OCI-LY3 (cell line): ENCODE data around the gene P2RX2.
A peak's percentile ranks its signal among the peaks of the same experiment; 100 is the strongest.

Experiments
- H2AFZ ChIP-seq: fragments of 200-600, 300-600 bp; shearing (Covaris generic); 2 replicates; pipeline ENCODE4 v1.6.0; 2014; ENCODE audit warnings: antibody characterized with exemption, low read depth, low read length
- H3K27ac ChIP-seq: fragments of 200-600, 300-600 bp; sonication (generic); 2 replicates; pipeline ENCODE4 v1.5.1; 2014; ENCODE audit warnings: mild to moderate bottlenecking, low read length, moderate library complexity, mixed read lengths
- H3K27me3 ChIP-seq: fragments of 200-600, 300-600 bp; sonication (generic); 2 replicates; pipeline ENCODE4 v1.6.1; 2014; ENCODE audit warnings: low read depth, low read length, mixed read lengths
- H3K36me3 ChIP-seq: fragments of 200-600, 300-600 bp; sonication (generic); replicated peaks from 2 replicates; pipeline ENCODE3; 2014; ENCODE audit warnings: low read depth, low read length, mixed read lengths
- H3K4me1 ChIP-seq: fragments of 300-600, 200-600 bp; sonication (generic); 2 replicates; pipeline ENCODE4 v1.6.1; 2014; ENCODE audit warnings: low read length, mixed read lengths
- H3K4me2 ChIP-seq: fragments of 200-600, 300-600 bp; sonication (generic); 2 replicates; pipeline ENCODE4 v1.6.1; 2014; ENCODE audit warnings: low read length, mixed read lengths
- H3K4me3 ChIP-seq: fragments of 300-600, 200-600 bp; sonication (generic); 2 replicates; pipeline ENCODE4 v1.5.1; 2014; ENCODE audit warnings: antibody characterized with exemption, mild to moderate bottlenecking, low read length, moderate library complexity
- H3K79me2 ChIP-seq: fragments of 300-600, 200-600 bp; shearing (Covaris generic); 2 replicates; pipeline ENCODE4 v1.6.1; 2014; ENCODE audit warnings: mild to moderate bottlenecking, low read length, mixed read lengths
- H3K9ac ChIP-seq: fragments of 300-600, 200-600 bp; shearing (Covaris generic); 2 replicates; pipeline ENCODE4 v1.6.0; 2014; ENCODE audit warnings: mild to moderate bottlenecking, low read length, moderate library complexity
- H3K9me3 ChIP-seq: fragments of 200-600, 300-600 bp; shearing (Covaris generic); 2 replicates; pipeline ENCODE4 v1.6.1; 2014; ENCODE audit warnings: low read length, mixed read lengths; ENCODE audit not compliant: insufficient read depth
- H4K20me1 ChIP-seq: fragments of 200-600, 300-600 bp; sonication (generic); 2 replicates; pipeline ENCODE4 v1.6.1; 2016; ENCODE audit warnings: low read length, mixed read lengths; ENCODE audit not compliant: insufficient read depth
- CTCF ChIP-seq: fragments of 200-600, 300-600 bp; sonication (generic); IDR thresholded peaks from 2 replicates; pipeline ENCODE4 v1.5.1; 2014; ENCODE audit warnings: antibody characterized with exemption, low read length, low read depth
- EZH2phosphoT487 ChIP-seq: fragments of 200-600 bp; shearing (Covaris generic); IDR thresholded peaks from 2 replicates; pipeline ENCODE4 v1.6.1; 2018; ENCODE audit warnings: antibody characterized with exemption, mixed run types, low read depth

The P2RX2 gene

GRCh38 chr12:132574271-132574996, 44.1 kb upstream of the P2RX2 start:
- Histone ChIP-seq H3K79me2 (no peaks in the 10 kb centered on the region), H3K4me3 (no peak overlapping the region), H3K9ac (no peak overlapping the region), H3K4me2 (no peak overlapping the region), H3K4me1 (peaks cover 18% of the 10 kb centered on the region), H3K27me3 (no peaks in the 10 kb centered on the region), H3K27ac (no peak overlapping the region), H4K20me1 (no peaks in the 10 kb centered on the region), H2AFZ (no peak overlapping the region), H3K36me3 (peaks cover 45% of the 10 kb centered on the region), H3K9me3 (no peaks in the 10 kb centered on the region)
- TF ChIP-seq CTCF = no peak
- TF ChIP-seq EZH2phosphoT487 = no peak

GRCh38 chr12:132575661-132576060, 42.9 kb upstream of the P2RX2 start:
- Histone ChIP-seq H3K79me2 (no peaks in the 10 kb centered on the region), H3K27me3 (no peaks in the 10 kb centered on the region), H3K4me2 (peak overlapping the region; percentile 45), H3K27ac (peak overlapping the region; percentile 87), H3K4me3 (no peak overlapping the region), H2AFZ (no peak overlapping the region), H3K36me3 (peaks cover 45% of the 10 kb centered on the region), H3K9me3 (no peaks in the 10 kb centered on the region), H4K20me1 (no peaks in the 10 kb centered on the region), H3K9ac (peak overlapping the region; percentile 20; the same call in 1 of the 2 replicates), H3K4me1 (peaks cover 18% of the 10 kb centered on the region)
- no peak for TF ChIP-seq EZH2phosphoT487
- no peak for TF ChIP-seq CTCF

GRCh38 chr12:132576701-132577100, 41.9 kb upstream of the P2RX2 start:
- TF ChIP-seq EZH2phosphoT487 (no peak), CTCF (no peak)
- H2AFZ ChIP-seq = no peak overlapping the region
- H4K20me1 ChIP-seq = no peaks in the 10 kb centered on the region
- H3K9me3 ChIP-seq = no peaks in the 10 kb centered on the region
- H3K4me3 ChIP-seq = no peak overlapping the region
- H3K4me1 ChIP-seq = peaks cover 18% of the 10 kb centered on the region
- no peak overlapping the region for H3K4me2 ChIP-seq
- no peaks in the 10 kb centered on the region for H3K79me2 ChIP-seq
- no peaks in the 10 kb centered on the region for H3K27me3 ChIP-seq
- no peak overlapping the region for H3K9ac ChIP-seq
- peaks cover 42% of the 10 kb centered on the region for H3K36me3 ChIP-seq
- peak overlapping the region; percentile 87 for H3K27ac ChIP-seq

- peaks cover 43% of the 10 kb centered on the region for H3K36me3 ChIP-seq
- no peaks in the 10 kb centered on the region for H3K9me3 ChIP-seq
- no peak for TF ChIP-seq EZH2phosphoT487
- no peak for TF ChIP-seq CTCF
- no peak overlapping the region for H3K4me2 ChIP-seq
- H2AFZ ChIP-seq = no peak overlapping the region
- peaks cover 18% of the 10 kb centered on the region for H3K4me1 ChIP-seq
- no peak overlapping the region for H3K9ac ChIP-seq
- H3K79me2 ChIP-seq = no peaks in the 10 kb centered on the region
- H4K20me1 ChIP-seq = no peaks in the 10 kb centered on the region
- H3K4me3 ChIP-seq = no peak overlapping the region
- 0 out of 2 replicates have a peak overlapping the region, but pooled peaks have one; percentile 87 for H3K27ac ChIP-seq
- H3K27me3 ChIP-seq = no peaks in the 10 kb centered on the region
These were observed 41.2 kb upstream of the P2RX2 start for GRCh38 chr12:132577191-132577920.
